GM23338 (cell line): ENCODE measurements around the gene PANK4. TPM values are rescaled to one million over a fixed set of nuclear protein-coding genes. Genes with fewer than 3 reads are reported as not detected.

Source experiments
- ATAC-seq: fragments of 200-7000 bp; cut with Tn5 transposase; 3 replicates; pipeline ENCODE4 v1.9.1; 2020
- DNase-seq: peaks from one replicate; pipeline ENCODE4 v3.0.0-alpha.2; 2015; ENCODE audit warnings: low spot score
- H2AFZ ChIP-seq: fragments of 200-600 bp; sonication (generic); 2 replicates; pipeline ENCODE4 v1.8.0; 2016; ENCODE audit warnings: antibody characterized with exemption, mild to moderate bottlenecking, moderate library complexity
- H3F3A ChIP-seq: fragments of 200-600 bp; sonication (generic); replicated peaks from 2 replicates; pipeline ENCODE4 v1.8.0; 2017; ENCODE audit warnings: antibody characterized with exemption, mixed run types, low read depth
- H3K27ac ChIP-seq: fragments of 200-600 bp; sonication (generic); 2 replicates; pipeline ENCODE4 v1.6.1; 2016; ENCODE audit warnings: low read depth
- H3K27me3 ChIP-seq: fragments of 200-600 bp; sonication (generic); 2 replicates; pipeline ENCODE4 v1.8.0; 2016; ENCODE audit warnings: mild to moderate bottlenecking, mixed run types, moderate library complexity; ENCODE audit not compliant: insufficient read depth
- H3K36me3 ChIP-seq: fragments of 200-600 bp; sonication (generic); 2 replicates; pipeline ENCODE4 v1.8.0; 2016; ENCODE audit warnings: mild to moderate bottlenecking; ENCODE audit not compliant: insufficient read depth
- H3K4me1 ChIP-seq: fragments of 200-600 bp; sonication (generic); 2 replicates; pipeline ENCODE4 v1.8.0; 2016; ENCODE audit warnings: mild to moderate bottlenecking, moderate library complexity; ENCODE audit not compliant: insufficient read depth
- H3K4me2 ChIP-seq: fragments of 200-600 bp; sonication (generic); 2 replicates; pipeline ENCODE4 v1.7.1; 2017; ENCODE audit warnings: mixed run types
- H3K4me3 ChIP-seq: fragments of 200-600 bp; sonication (generic); 2 replicates; pipeline ENCODE4 v1.6.1; 2016; ENCODE audit warnings: mixed run types
- H3K79me2 ChIP-seq: fragments of 200-600 bp; sonication (generic); replicated peaks from 2 replicates; pipeline ENCODE4 v1.8.0; 2017; ENCODE audit warnings: mild to moderate bottlenecking; ENCODE audit not compliant: insufficient read depth
- H3K9me2 ChIP-seq: fragments of 200-600 bp; sonication (generic); 2 replicates; pipeline ENCODE4 v1.8.0; 2017; ENCODE audit not compliant: insufficient read depth
- H4K20me1 ChIP-seq: fragments of 200-600 bp; sonication (generic); replicated peaks from 2 replicates; pipeline ENCODE4 v1.8.0; 2017; ENCODE audit warnings: mild to moderate bottlenecking; ENCODE audit not compliant: insufficient read depth
- H3K27ac Mint-ChIP-seq: 2 replicates; pipeline ENCODE4 v1.8.0; 2020; ENCODE audit warnings: inconsistent platforms, mild to moderate bottlenecking, moderate library complexity, mixed read lengths
- H3K27me3 Mint-ChIP-seq: 3 replicates; pipeline ENCODE4 v1.8.0; 2022; ENCODE audit warnings: low read depth, mild to moderate bottlenecking, moderate library complexity, mixed read lengths, inconsistent platforms; ENCODE audit not compliant: insufficient read depth, poor library complexity
- H3K36me3 Mint-ChIP-seq: 3 replicates; pipeline ENCODE4 v1.8.0; 2021; ENCODE audit warnings: low read depth, mild to moderate bottlenecking, inconsistent platforms, moderate library complexity, mixed read lengths
- H3K4me1 Mint-ChIP-seq: 3 replicates; pipeline ENCODE4 v1.8.0; 2020; ENCODE audit warnings: mild to moderate bottlenecking, inconsistent platforms, mixed read lengths
- H3K4me3 Mint-ChIP-seq: 3 replicates; pipeline ENCODE4 v1.8.0; 2021; ENCODE audit warnings: moderate library complexity, mild to moderate bottlenecking, inconsistent platforms, mixed read lengths
- H3K9me3 Mint-ChIP-seq: 3 replicates; pipeline ENCODE4 v1.8.0; 2020; ENCODE audit warnings: moderate library complexity, mild to moderate bottlenecking, inconsistent platforms, mixed read lengths
- CREB1 ChIP-seq: fragments of 250-450 bp; sonication (Bioruptor Pico); IDR thresholded peaks from 2 replicates; pipeline ENCODE4 v1.5.0; 2020; ENCODE audit warnings: low read depth, mild to moderate bottlenecking, moderate library complexity
- CTCF ChIP-seq, 2 experiments: fragments of 200-600 bp in 1 of 2; sonication (generic) in 1 of 2; conservative IDR thresholded peaks; 2 replicates each; pipeline versions ENCODE4 v1.5.1 to v1.6.1; 2016 to 2017; ENCODE audit warnings: antibody characterized with exemption in 2 of 2, low read depth in 2 of 2, mild to moderate bottlenecking in 2 of 2, moderate library complexity in 1 of 2
- EZH2 ChIP-seq: fragments of 200-600 bp; sonication (generic); IDR thresholded peaks from one replicate; pipeline ENCODE4 v1.8.0; 2017; ENCODE audit warnings: antibody characterized with exemption, mild to moderate bottlenecking, low read depth; ENCODE audit not compliant: unreplicated experiment
- EZH2phosphoT487 ChIP-seq: fragments of 200-600 bp; sonication (generic); IDR thresholded peaks from one replicate; pipeline ENCODE4 v1.8.1; 2018; ENCODE audit warnings: antibody characterized with exemption; ENCODE audit not compliant: unreplicated experiment
- JUNB ChIP-seq: IDR thresholded peaks from one replicate; pipeline ENCODE4 v1.6.1; 2016; ENCODE audit warnings: antibody characterized with exemption; ENCODE audit not compliant: unreplicated experiment
- NANOG ChIP-seq: IDR thresholded peaks from 2 replicates; pipeline ENCODE4 v1.6.1; 2016; ENCODE audit warnings: antibody characterized with exemption, borderline replicate concordance
- POLR2AphosphoS5 ChIP-seq: IDR thresholded peaks from 2 replicates; pipeline ENCODE4 v1.6.1; 2016; ENCODE audit warnings: antibody characterized with exemption, low read depth
- STAT1 ChIP-seq: IDR thresholded peaks from one replicate; pipeline ENCODE4 v1.6.1; 2016; ENCODE audit warnings: antibody characterized with exemption; ENCODE audit not compliant: unreplicated experiment
- ZNF114 ChIP-seq: fragments of 250-450 bp; sonication (Bioruptor Pico); IDR thresholded peaks from 2 replicates; pipeline ENCODE4 v1.5.0; 2020; ENCODE audit warnings: mild to moderate bottlenecking, moderate library complexity
- ZNF331 ChIP-seq: fragments of 250-450 bp; sonication (Bioruptor Pico); IDR thresholded peaks from 2 replicates; pipeline ENCODE4 v1.5.0; 2020; ENCODE audit warnings: low read depth, mild to moderate bottlenecking, moderate library complexity
- polyA plus RNA-seq: library from polyadenylated mRNA; unstranded; fragments of >200 nt; fragmentation: Nextera tagmentation; extraction: Ambion mirVana; gene quantifications from 2 replicates; pipeline ENCODE4 v1.2.1, GENCODE V29; 2016
- total RNA-seq: library from RNA; depleted of rRNA; stranded (reverse); fragments of >200 nt; shearing (Covaris generic); gene quantifications from 2 replicates; pipeline ENCODE4 v1.2.3, GENCODE V29; 2014
- TF ChIP-seq, protein P1 (sequence below): IDR thresholded peaks from one replicate; pipeline ENCODE4 v1.6.1; 2018; ENCODE audit warnings: antibody characterized with exemption; ENCODE audit not compliant: unreplicated experiment
- TF ChIP-seq, protein P2 (sequence below): IDR thresholded peaks from 2 replicates; pipeline ENCODE4 v1.6.1; 2016; ENCODE audit warnings: antibody characterized with exemption

Gene PANK4
- total and polyA plus RNA-seq, 2 experiments from 2014 or later, result 25.8 to 43.7 TPM

DNA sequence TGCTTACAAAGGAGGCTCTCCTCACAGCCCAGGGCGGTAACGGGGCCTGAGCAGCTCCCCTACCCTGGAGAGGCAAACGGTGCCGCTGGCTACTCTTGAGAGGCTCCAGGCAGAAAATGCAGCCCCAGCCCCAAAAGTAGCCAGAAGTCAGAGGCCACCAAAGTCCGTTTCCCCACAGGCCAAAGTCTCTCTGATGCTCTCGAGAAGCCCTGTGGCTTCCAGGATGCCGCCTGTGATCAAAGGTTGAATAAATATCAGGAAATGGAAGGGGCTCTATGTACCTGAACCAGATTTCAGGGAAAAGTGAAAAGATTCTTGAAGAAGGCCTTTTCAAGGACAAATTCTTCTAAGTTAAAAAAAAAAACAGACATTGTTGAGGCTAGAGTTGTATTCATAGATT is 4.2 kb downstream of the PANK4 start:
- Mint-ChIP-seq H3K27me3 (peaks cover 12% of the 10 kb centered on the region), H3K27ac (no peak overlapping the region), H3K4me1 (peaks cover 28% of the 10 kb centered on the region), H3K36me3 (peaks cover 30% of the 10 kb centered on the region), H3K9me3 (no peaks in the 10 kb centered on the region), H3K4me3 (no peak overlapping the region; the same call in 2 of the 3 replicates)
- Histone ChIP-seq H4K20me1 (peaks cover 37% of the 10 kb centered on the region), H3K4me2 (no peak overlapping the region), H3K27ac (no peak overlapping the region), H2AFZ (no peak overlapping the region), H3F3A (no peaks in the 10 kb centered on the region), H3K27me3 (peaks cover 7% of the 10 kb centered on the region), H3K36me3 (peaks cover 5% of the 10 kb centered on the region; the same call in 1 of the 2 replicates), H3K4me1 (peaks cover 19% of the 10 kb centered on the region), H3K4me3 (no peak overlapping the region), H3K79me2 (peaks cover 46% of the 10 kb centered on the region), H3K9me2 (no peaks in the 10 kb centered on the region)
- no peak for DNase-seq
- ATAC-seq, result no peak
- TF ChIP-seq ZNF114 (CRISPR knock-in tag), result no peak
- TF ChIP-seq CREB1 (CRISPR knock-in tag), result no peak
- TF ChIP-seq STAT1, result no peak
- no peak for TF ChIP-seq EZH2phosphoT487
- TF ChIP-seq JUNB, result no peak
- TF ChIP-seq NANOG, result no peak
- TF ChIP-seq POLR2AphosphoS5, result no peak
- TF ChIP-seq ZNF331 (CRISPR knock-in tag), result no peak
- TF ChIP-seq CTCF (conservative IDR thresholded peaks at IDR 0.05; ENCODE audit: low read depth in 2 of 2), result no peak
- TF ChIP-seq EZH2, result no peak
- TF ChIP-seq, protein P1, sequence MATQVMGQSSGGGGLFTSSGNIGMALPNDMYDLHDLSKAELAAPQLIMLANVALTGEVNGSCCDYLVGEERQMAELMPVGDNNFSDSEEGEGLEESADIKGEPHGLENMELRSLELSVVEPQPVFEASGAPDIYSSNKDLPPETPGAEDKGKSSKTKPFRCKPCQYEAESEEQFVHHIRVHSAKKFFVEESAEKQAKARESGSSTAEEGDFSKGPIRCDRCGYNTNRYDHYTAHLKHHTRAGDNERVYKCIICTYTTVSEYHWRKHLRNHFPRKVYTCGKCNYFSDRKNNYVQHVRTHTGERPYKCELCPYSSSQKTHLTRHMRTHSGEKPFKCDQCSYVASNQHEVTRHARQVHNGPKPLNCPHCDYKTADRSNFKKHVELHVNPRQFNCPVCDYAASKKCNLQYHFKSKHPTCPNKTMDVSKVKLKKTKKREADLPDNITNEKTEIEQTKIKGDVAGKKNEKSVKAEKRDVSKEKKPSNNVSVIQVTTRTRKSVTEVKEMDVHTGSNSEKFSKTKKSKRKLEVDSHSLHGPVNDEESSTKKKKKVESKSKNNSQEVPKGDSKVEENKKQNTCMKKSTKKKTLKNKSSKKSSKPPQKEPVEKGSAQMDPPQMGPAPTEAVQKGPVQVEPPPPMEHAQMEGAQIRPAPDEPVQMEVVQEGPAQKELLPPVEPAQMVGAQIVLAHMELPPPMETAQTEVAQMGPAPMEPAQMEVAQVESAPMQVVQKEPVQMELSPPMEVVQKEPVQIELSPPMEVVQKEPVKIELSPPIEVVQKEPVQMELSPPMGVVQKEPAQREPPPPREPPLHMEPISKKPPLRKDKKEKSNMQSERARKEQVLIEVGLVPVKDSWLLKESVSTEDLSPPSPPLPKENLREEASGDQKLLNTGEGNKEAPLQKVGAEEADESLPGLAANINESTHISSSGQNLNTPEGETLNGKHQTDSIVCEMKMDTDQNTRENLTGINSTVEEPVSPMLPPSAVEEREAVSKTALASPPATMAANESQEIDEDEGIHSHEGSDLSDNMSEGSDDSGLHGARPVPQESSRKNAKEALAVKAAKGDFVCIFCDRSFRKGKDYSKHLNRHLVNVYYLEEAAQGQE, result no peak

DNA sequence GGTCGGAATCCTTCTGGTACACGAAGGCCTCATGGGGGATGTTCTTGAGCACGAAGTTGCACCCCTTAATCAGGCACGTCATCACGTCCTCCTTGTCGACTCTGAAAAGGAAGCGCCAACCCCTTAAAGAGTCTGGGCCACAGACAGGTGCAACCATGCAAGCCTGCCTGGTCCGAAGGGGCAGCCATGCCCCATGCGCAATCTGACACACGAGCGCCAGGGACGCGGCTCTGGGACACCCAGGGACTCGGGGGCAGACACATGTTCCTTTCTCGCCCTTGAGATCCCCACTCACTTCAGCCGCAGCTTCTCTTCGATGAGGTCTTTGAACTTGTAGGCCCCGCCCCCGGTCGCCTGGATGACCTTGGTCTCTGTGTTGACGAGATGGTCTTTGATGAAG is 5.6 kb downstream of the PANK4 start:
- no peak overlapping the region for H3K27ac Mint-ChIP-seq
- no peak for ATAC-seq
- no peaks in the 10 kb centered on the region for H3K9me3 Mint-ChIP-seq
- no peak overlapping the region for H3K4me3 Mint-ChIP-seq
- peaks cover 7% of the 10 kb centered on the region for H3K27me3 Mint-ChIP-seq
- Histone ChIP-seq H3F3A (no peaks in the 10 kb centered on the region), H3K36me3 (peaks cover 5% of the 10 kb centered on the region; the same call in 1 of the 2 replicates), H4K20me1 (peaks cover 37% of the 10 kb centered on the region), H3K4me3 (no peak overlapping the region), H3K27me3 (no peaks in the 10 kb centered on the region), H3K4me2 (no peak overlapping the region), H3K4me1 (peaks cover 14% of the 10 kb centered on the region; the same call in 1 of the 2 replicates), H2AFZ (no peak overlapping the region), H3K27ac (no peak overlapping the region), H3K9me2 (no peaks in the 10 kb centered on the region), H3K79me2 (peaks cover 44% of the 10 kb centered on the region)
- H3K36me3 Mint-ChIP-seq, result peaks cover 30% of the 10 kb centered on the region
- DNase-seq, result no peak
- H3K4me1 Mint-ChIP-seq, result peaks cover 23% of the 10 kb centered on the region
- TF ChIP-seq NANOG (no peak), STAT1 (no peak), EZH2 (no peak), EZH2phosphoT487 (no peak), JUNB (no peak), CREB1 (CRISPR knock-in tag) (no peak), ZNF114 (CRISPR knock-in tag) (no peak)
- TF ChIP-seq, protein P2, sequence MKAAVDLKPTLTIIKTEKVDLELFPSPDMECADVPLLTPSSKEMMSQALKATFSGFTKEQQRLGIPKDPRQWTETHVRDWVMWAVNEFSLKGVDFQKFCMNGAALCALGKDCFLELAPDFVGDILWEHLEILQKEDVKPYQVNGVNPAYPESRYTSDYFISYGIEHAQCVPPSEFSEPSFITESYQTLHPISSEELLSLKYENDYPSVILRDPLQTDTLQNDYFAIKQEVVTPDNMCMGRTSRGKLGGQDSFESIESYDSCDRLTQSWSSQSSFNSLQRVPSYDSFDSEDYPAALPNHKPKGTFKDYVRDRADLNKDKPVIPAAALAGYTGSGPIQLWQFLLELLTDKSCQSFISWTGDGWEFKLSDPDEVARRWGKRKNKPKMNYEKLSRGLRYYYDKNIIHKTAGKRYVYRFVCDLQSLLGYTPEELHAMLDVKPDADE, result no peak
